GM11168 (cell line): ENCODE measurements around the gene DNAJA2.
"Not testable (repeated sequence)": the region's sequence is repeated elsewhere in the genome, so short reads cannot be mapped to it uniquely, and the experiment has no call there.

Experiments
- in situ Hi-C: fragments of 300-500 bp; cut with MboI; formaldehyde crosslinking; loops from one replicate; pipeline ENCODE4 v1.12.0; 2022; ENCODE audit warnings: low sequenced_read_pairs; ENCODE audit not compliant: unreplicated experiment

The DNAJA2 gene

GRCh38 chr16:46973207-46973995 is at the start of gene DNAJA2:
Gene DNAJA2, minus strand, starts transcription at chr16:46973674. Its CDS starts 102 bp downstream, at chr16:46973572.
- in situ Hi-C loops, result no loop called here

- in situ Hi-C loops, result no loop called here
Observed at GRCh38 chr16:47019568-47019967, 46.1 kb upstream of the DNAJA2 start.

DNA sequence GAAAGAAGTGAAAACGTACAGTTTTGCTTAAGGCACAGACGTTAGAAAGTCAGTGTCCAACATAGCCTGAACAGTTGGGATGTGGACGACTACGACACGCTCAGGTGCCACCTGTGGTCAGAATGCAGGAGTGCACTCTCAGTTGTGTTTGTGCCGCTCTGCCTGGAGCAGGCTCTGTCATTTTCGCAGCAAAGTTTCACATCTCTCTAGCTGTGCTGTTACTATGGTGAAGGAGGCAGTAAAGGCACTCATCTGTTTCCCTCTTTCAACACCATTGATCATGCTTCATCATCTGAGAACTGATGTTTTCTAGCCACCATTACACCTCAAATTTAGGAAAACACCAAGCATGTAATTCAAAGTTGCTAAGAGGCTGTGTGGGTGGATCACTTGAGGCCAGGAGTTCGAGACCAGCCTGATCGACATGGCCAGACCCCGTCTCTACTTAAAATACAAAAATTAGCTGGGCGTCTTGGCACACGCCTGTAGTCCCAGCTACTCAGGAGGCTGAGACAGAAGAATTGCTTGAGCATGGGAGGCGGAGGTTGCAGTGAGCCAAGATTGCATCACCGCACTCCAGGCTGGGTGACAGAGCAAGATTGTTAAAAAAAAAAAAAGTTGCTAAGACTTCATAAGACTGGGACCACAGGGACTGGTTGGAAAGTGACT is 44.9 kb upstream of the DNAJA2 start:
- in situ Hi-C loops, result no loop called here

DNA sequence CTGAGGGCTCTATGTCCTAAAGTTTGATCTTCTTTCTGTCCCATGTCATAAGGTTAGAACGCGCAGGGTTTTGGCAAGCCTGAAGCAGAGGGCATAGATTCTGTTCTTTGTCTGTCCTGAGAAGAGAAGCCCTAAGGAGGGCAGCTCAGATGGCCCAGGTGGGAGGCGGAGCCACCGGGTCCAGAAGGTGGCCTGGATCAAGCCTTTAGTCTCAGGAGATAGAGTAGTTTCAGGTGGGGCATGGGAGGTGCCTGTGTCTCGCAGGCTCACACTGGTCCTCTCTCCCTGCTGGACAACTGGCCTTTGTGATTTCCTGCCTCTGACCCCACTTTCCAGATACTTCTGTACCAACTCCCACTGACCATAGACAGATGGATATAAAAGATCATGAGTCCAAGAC is 44.2 kb upstream of the DNAJA2 start:
- in situ Hi-C loops, result no loop called here

- in situ Hi-C loops, result no loop called here
Observed at GRCh38 chr16:47016700-47017133, 43.2 kb upstream of the DNAJA2 start.

DNA sequence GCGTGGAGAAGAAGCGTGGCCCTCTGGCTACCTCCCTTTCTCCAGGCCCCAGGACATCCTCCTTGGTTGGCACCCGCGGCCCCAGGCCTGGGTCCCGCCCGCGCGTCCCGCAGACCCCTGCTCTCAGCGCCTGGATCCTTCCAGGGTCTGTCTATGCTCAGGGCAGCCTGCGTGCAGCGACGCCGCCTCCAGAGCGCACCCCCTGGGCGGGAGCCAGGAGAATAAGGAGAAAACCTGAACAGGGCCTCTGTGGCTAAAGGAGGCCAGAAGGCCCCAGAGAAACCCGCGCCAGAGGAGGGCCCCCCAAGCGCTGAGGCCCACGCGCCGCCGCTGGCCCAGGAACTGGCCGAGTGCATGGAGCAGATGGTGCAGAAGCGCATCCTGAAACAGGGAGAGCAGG is 40.4 kb upstream of the DNAJA2 start:
- in situ Hi-C loops, result no loop called here

DNA sequence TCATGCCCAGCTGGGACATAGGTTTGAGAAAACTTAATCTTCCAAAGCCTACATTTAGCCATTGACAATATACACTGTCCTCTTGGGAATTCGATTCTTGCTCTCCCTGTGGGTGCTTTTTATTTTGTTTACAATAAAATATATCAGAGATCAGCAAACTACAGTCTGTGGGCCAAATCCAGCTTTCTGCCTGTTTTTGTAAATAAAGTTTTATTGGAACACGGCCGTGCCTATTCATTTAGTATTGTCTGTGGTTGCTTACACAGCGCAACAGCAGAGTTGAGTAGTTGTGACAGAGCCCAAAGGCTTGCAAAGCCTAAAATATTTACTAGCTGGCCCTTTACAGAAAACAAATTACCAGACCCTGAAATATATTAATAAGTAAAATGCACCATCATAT is 39.7 kb upstream of the DNAJA2 start:
- in situ Hi-C loops, result no loop called here

- in situ Hi-C loops, result not testable (repeated sequence)
Observed at GRCh38 chr16:47010812-47011211, 37.3 kb upstream of the DNAJA2 start.

- in situ Hi-C loops, result no loop called here
Observed at GRCh38 chr16:47008612-47009011, 35.1 kb upstream of the DNAJA2 start.

- in situ Hi-C loops, result no loop called here
Observed at GRCh38 chr16:47008174-47008573, 34.7 kb upstream of the DNAJA2 start.

GRCh38 chr16:47004652-47005051 is 31.2 kb upstream of the DNAJA2 start:
- in situ Hi-C loops, result no loop called here

DNA sequence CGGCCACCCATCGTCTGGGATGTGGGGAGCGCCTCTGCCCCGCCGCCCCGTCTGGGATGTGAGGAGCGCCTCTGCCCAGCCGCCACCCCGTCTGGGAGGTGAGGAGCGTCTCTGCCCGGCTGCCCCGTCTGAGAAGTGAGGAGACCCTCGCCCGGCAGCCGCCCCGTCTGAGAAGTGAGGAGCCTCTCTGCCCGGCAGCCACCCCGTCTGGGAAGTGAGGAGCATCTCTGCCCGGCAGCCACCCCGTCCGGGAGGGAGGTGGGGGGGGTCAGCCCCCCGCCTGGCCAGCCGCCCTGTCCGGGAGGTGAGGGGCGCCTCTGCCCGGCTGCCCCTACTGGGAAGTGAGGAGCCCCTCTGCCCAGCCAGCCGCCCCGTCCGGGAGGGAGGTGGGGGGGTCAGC is 26.6 kb upstream of the DNAJA2 start:
- in situ Hi-C loops, result not testable (repeated sequence)

DNA sequence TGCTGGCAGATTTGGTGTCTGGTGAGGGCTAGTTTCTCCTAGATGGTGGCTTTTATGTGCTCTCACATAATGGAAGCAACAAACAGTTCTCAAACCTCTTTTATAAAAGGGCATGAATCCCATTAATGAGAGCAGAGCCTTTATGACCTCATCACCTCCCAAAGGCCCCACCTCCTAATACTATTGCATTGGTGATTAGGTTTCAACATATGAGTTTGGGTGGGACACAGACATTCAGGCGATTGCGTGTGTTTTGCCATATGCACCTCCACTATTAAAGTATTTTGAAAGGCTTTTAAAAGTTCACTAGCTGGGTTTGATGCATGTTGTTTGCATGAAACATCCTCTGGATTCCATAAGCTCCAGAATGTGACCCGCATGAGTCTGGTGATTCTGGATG is 24.4 kb upstream of the DNAJA2 start:
- in situ Hi-C loops, result no loop called here

DNA sequence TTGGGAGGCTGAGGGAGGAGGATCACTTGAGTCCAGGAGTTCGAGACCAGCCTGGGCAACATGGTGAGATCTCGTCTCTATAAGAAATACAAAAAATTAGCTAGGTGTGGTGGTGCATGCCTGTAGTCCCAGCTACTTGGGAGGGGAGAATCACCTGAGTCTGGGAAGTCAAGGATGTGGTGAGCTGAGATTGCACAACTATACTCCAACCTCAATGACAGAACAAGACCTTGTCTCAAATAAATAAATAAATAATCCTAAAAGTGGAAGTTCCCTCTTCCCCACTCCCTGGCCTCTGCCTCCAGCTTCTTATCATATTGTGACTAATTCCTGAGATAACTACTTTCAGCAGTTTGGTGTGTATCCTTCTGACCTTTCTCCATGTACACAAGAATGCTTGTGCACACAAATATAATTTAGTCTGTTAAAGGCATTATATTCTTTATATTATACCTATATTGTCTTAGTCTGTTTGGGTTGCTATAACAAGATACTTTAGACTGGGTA is 23.5 kb upstream of the DNAJA2 start:
- in situ Hi-C loops, result no loop called here

DNA sequence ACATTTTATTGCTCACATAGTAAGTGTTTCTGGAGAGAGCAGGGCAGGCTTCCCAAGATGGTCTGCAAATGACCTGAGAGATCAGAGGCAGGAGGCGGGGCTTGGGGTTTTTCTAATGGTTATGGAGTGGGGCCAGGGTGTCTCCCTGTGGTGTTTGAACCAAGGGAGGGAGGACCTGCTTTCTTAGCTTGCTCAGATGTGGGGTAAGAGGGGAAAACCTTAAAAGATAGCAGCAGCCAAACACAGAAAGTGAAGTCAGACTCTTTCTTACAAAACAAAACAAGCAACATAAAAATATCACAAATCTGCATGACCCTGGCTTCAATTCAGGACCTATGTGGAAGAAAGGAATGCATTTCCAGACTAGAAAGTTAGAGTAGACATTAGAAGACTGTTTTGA is 22.9 kb upstream of the DNAJA2 start:
- in situ Hi-C loops, result no loop called here

DNA sequence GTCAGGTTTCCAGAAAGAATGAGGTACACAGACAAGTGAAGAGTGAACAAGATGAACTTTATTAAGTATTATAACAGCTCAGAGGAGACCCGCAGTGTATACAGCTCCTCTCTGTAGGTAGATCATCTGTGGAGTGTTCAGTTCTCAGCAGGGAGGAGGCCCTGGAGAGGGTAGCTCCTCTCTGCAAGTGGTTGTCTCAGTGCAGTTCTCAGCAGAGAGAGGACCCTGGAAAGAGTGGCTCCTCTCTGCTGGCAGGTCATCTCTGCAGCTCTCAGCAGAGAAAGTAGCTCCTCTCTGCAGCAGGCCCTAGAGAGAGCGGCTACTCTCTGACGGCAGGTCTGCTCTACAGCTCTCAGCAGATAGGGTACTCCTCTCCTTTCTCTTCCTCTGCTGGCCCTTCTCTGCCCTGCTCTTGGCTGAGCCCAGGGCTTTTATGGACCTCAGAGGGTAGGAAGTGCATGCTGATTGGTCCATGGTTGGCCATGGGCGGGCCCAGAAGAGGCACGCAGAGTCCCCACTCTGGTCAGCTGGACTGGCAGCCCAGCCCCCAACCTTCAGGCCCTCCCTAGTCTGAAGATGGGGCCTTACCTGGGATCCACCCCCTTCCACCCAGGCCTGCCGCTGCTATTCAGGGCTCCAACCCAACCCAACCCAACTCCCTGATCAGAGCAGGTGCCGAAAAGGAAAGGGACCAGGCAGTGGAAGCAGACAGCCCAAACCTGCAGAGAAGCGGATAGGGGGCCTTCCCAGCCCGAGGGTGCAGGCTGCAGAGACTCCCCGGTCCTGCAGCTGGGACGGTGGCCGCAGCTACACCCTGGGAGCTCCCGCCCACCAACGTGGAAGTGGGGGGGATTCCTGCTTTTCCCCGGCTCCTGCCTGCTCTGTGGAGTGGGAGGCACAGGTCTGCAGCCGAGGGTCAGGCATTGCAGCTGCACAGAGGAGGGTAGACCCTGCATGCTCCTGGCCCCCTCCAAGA is 18.5 kb upstream of the DNAJA2 start:
- in situ Hi-C loops, result no loop called here

GRCh38 chr16:46986896-46987295 is 13.4 kb upstream of the DNAJA2 start:
- in situ Hi-C loops, result no loop called here

DNA sequence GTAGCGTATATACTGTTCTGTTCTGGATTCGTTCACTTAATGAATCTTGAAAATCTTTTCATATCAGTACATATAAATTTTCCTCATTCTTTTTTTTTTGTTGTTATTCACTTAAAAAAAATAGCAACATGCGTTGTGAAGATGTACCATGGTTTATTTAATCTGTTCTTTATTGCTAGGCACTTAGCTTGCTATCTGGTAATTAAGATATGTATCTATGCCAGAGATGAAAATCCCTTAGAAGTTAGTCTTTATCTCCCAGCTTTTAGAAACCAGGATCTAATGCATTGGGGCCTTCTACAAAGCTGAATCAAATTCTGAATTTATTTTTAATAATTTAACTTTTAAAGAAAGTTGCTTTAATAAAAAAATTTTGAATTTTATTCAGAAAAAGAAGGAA is 13.0 kb upstream of the DNAJA2 start:
- in situ Hi-C loops, result no loop called here

DNA sequence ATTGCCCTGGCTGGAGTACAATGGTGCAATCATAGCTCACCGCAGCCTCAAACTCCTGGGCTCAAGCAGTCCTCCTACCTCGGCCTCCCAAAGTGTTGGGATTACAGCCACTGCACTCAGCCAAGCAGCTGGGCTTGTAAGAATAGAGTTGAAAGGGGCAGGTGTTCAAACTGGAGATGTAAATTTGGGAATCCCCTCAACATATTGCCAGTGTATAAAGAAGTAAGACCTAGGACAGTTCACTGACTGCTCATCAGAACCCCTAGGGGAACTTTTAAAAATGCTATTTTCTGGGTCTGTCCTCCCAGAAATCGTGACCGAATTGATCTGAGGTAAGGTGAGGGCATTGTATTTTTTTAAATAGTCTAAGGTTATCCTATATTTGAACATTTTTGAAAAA is 8.9 kb upstream of the DNAJA2 start:
- in situ Hi-C loops, result no loop called here

GRCh38 chr16:46980926-46981325 is 7.5 kb upstream of the DNAJA2 start:
- in situ Hi-C loops, result no loop called here
